Aorta (tissue), 5 donors: ENCODE data around the gene C1orf167. TPM values are rescaled to one million over a fixed set of nuclear protein-coding genes. Genes with fewer than 3 reads are reported as not detected.

Experiments used
- ATAC-seq: fragments of 200-7000 bp; cut with Tn5 transposase; one replicate; pipeline ENCODE4 v1.9.1; 2022; ENCODE audit warnings: moderate library complexity; ENCODE audit not compliant: low FRiP score
- DNase-seq, 2 donors: peaks; one replicate each; pipeline ENCODE4 v3.0.0-alpha.2; 2020
- H3K27ac ChIP-seq, 2 donors: one replicate each; pipeline ENCODE4 v1.5.1; 2013; ENCODE audit warnings: low read length in 2 of 2, mild to moderate bottlenecking in 2 of 2, moderate library complexity in 2 of 2, control low read depth in 1 of 2, inconsistent platforms in 1 of 2, low read depth in 1 of 2
- H3K27me3 ChIP-seq, 2 donors: one replicate each; pipeline ENCODE4 v1.6.1; 2013; ENCODE audit warnings: control low read depth in 1 of 2, low read length in 1 of 2, mild to moderate bottlenecking in 1 of 2, moderate library complexity in 1 of 2; ENCODE audit not compliant: insufficient read depth in 2 of 2, control insufficient read depth in 1 of 2
- H3K36me3 ChIP-seq, 2 donors: one replicate each; pipeline ENCODE4 v1.6.1; 2013; ENCODE audit warnings: control low read depth in 1 of 2, low read length in 1 of 2, mild to moderate bottlenecking in 1 of 2; ENCODE audit not compliant: insufficient read depth in 2 of 2, control insufficient read depth in 1 of 2
- H3K4me1 ChIP-seq, 2 donors: one replicate each; pipeline ENCODE4 v1.6.1; 2013; ENCODE audit warnings: low read length in 2 of 2, control low read depth in 1 of 2, mild to moderate bottlenecking in 1 of 2, moderate library complexity in 1 of 2; ENCODE audit not compliant: insufficient read depth in 2 of 2, control insufficient read depth in 1 of 2
- H3K4me3 ChIP-seq, 2 donors: one replicate each; pipeline ENCODE4 v1.5.1; 2013; ENCODE audit warnings: low read length in 2 of 2, control low read depth in 1 of 2, mild to moderate bottlenecking in 1 of 2
- H3K9me3 ChIP-seq: one replicate; pipeline ENCODE4 v1.6.1; 2013; ENCODE audit warnings: mild to moderate bottlenecking, low read length; ENCODE audit not compliant: control insufficient read depth
- WGBS, 2 donors: extraction: QIAGEN DNeasy Blood & Tissue Kit; methylation state at CpG; one replicate each; pipeline ENCODE4 v1.1.7; 2013; 5-methylcytosine and 5-hydroxymethylcytosine counted together
- intact Hi-C, 2 donors: fragments of 100-400 bp; cut with DNase I; formaldehyde crosslinking; loops; one replicate each; pipeline versions ENCODE4 v1.14.2 to v1.15.0; 2022
- polyA plus RNA-seq, 2 donors: library from polyadenylated mRNA; stranded (reverse); fragments of 200-250 nt; gene quantifications; one replicate each; pipeline ENCODE4 v1.2.3, GENCODE V29; 2013
- total RNA-seq, 2 donors: library from RNA; stranded (reverse); fragmentation: NEBNext Ultra II Directional; extraction: Animal tissue kit (Norgen Biotek cat#: 25700); gene quantifications; one replicate each; pipeline ENCODE4 v1.2.1, GENCODE V29; 2021
- donor health status: healthy with polysubstance abuse.
- donor health status: Bipolar disorder and iron deficiency.
- donor health status: DM: no; HTN: no; CAD: no.
- donor health status: DM: no; HTN: no; CAD: no.
- donor health status: DM: yes; HTN: yes; CAD: no.

Gene C1orf167
- total and polyA plus RNA-seq, 4 donors: 0.75 to 3.6 (median 1.8) TPM

GRCh38 chr1:11790101-11790879 lies 28.3 kb downstream of the C1orf167 start:
- ATAC-seq (no peak), DNase-seq (peak; percentile 46 to 65)
- H3K36me3 ChIP-seq: peaks cover 0 to 7% of the 10 kb centered on the region in 2 donors
- intact Hi-C loops: no loop called here
- no peaks in the 10 kb centered on the region for H3K9me3 ChIP-seq
- H3K27me3 ChIP-seq: no peaks in the 10 kb centered on the region
- no peaks in the 10 kb centered on the region for H3K4me1 ChIP-seq
- 63 to 66% methylated on average over 20 of the region's 20 CpGs for whole genome bisulfite sequencing, 2 donors
- H3K4me3 ChIP-seq: no peak overlapping the region
- peak overlapping the region; percentile 15 to 77 for H3K27ac ChIP-seq

- ATAC-seq (peak; percentile 94), DNase-seq (peak; percentile 95 to 96)
- Histone ChIP-seq H3K4me1 (no peaks in the 10 kb centered on the region), H3K9me3 (no peaks in the 10 kb centered on the region), H3K27me3 (no peaks in the 10 kb centered on the region), H3K4me3 (no peak overlapping the region), H3K27ac (peak overlapping the region in 1 of 2 donors; percentile 77), H3K36me3 (peaks cover 0 to 7% of the 10 kb centered on the region in 2 donors)
- 36 to 40% methylated on average over 18 to 19 of the region's 19 CpGs for WGBS, 2 donors
- intact Hi-C loops: no loop called here
These were observed 29.1 kb downstream of the C1orf167 start for GRCh38 chr1:11790880-11791715.

GRCh38 chr1:11792106-11792505 lies 30.1 kb downstream of the C1orf167 start:
- H3K9me3 ChIP-seq: no peaks in the 10 kb centered on the region
- ATAC-seq: no peak
- H3K36me3 ChIP-seq: peaks cover 0 to 7% of the 10 kb centered on the region in 2 donors
- WGBS, 2 donors: 90 to 91% methylated on average over 11 of the region's 11 CpGs
- H3K4me1 ChIP-seq: no peaks in the 10 kb centered on the region
- H3K27me3 ChIP-seq: no peaks in the 10 kb centered on the region
- H3K4me3 ChIP-seq: no peak overlapping the region
- peak overlapping the region in 1 of 2 donors; percentile 30 for H3K27ac ChIP-seq
- peak; percentile 45 to 47 for DNase-seq
- intact Hi-C loops: no loop called here

- no peak overlapping the region for H3K4me3 ChIP-seq
- no peak overlapping the region for H3K27ac ChIP-seq
- DNase-seq: peak in 1 of 2 donors; percentile 75
- no peaks in the 10 kb centered on the region for H3K9me3 ChIP-seq
- WGBS, 2 donors: 93 to 94% methylated on average over 15 of the region's 15 CpGs
- H3K27me3 ChIP-seq: no peaks in the 10 kb centered on the region
- no peak for ATAC-seq
- H3K36me3 ChIP-seq: peaks cover 0 to 7% of the 10 kb centered on the region in 2 donors
- intact Hi-C loops: no loop called here
- peaks cover 0 to 5% of the 10 kb centered on the region in 2 donors for H3K4me1 ChIP-seq
These were observed 31.8 kb downstream of the C1orf167 start for GRCh38 chr1:11793819-11794218.

- intact Hi-C loops: no loop called here
- DNase-seq: peak in 1 of 2 donors; percentile 59
- peaks cover 0 to 7% of the 10 kb centered on the region in 2 donors for H3K36me3 ChIP-seq
- no peaks in the 10 kb centered on the region for H3K27me3 ChIP-seq
- H3K27ac ChIP-seq: no peak overlapping the region
- peaks cover 0 to 5% of the 10 kb centered on the region in 2 donors for H3K4me1 ChIP-seq
- no peaks in the 10 kb centered on the region for H3K9me3 ChIP-seq
- no peak for ATAC-seq
- 85 to 89% methylated on average over 19 of the region's 19 CpGs for WGBS, 2 donors
- H3K4me3 ChIP-seq: no peak overlapping the region
These were observed 32.6 kb downstream of the C1orf167 start for GRCh38 chr1:11794446-11795237.

- peaks cover 0 to 5% of the 10 kb centered on the region in 2 donors for H3K4me1 ChIP-seq
- H3K27ac ChIP-seq: no peak overlapping the region
- peaks cover 0 to 7% of the 10 kb centered on the region in 2 donors for H3K36me3 ChIP-seq
- ATAC-seq: no peak
- DNase-seq: peak in 1 of 2 donors; percentile 33
- WGBS, 2 donors: 87 to 89% methylated on average over 14 of the region's 14 CpGs
- H3K9me3 ChIP-seq: no peaks in the 10 kb centered on the region
- no peak overlapping the region for H3K4me3 ChIP-seq
- H3K27me3 ChIP-seq: no peaks in the 10 kb centered on the region
- intact Hi-C loops: no loop called here
These were observed 33.4 kb downstream of the C1orf167 start for GRCh38 chr1:11795238-11795890.

DNA sequence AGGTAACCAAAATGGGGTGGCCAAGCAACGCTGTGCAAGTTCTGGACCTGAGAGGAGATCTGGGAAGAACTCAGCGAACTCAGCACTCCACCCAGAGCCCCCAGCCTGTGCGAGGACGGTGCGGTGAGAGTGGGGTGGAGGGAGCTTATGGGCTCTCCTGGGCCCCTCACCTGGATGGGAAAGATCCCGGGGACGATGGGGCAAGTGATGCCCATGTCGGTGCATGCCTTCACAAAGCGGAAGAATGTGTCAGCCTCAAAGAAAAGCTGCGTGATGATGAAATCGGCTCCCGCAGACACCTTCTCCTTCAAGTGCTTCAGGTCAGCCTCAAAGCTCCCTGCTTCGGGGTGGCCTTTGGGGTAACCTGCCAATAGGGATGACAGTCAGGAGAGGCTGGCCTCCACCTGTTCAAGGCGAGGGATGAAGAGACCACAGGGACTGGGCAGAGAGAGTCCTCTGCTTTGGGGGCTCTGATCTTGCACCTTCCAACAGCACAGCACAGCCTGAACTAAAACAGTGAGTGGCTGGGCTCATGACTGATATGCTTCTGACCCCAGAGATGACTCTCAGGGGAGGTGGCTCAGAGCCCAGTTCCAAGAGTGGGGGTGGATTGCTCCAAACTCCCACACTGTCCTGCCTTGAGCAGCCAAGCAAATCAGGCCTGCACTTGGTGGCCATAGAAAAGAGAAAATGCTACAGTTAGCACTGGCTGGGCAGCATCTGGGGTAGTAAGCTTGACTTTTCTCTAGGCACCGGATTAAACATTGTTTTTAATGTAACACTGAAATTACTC lies 34.2 kb downstream of the C1orf167 start:
- ATAC-seq (no peak), DNase-seq (peak in 1 of 2 donors; percentile 76)
- 92 to 93% methylated on average over 15 of the region's 15 CpGs for WGBS, 2 donors
- intact Hi-C loops: no loop called here
- Histone ChIP-seq H3K27me3 (no peaks in the 10 kb centered on the region), H3K4me1 (peaks cover 0 to 5% of the 10 kb centered on the region in 2 donors), H3K27ac (peak overlapping the region in 1 of 2 donors; percentile 24), H3K36me3 (peaks cover 0 to 7% of the 10 kb centered on the region in 2 donors), H3K9me3 (no peaks in the 10 kb centered on the region), H3K4me3 (no peak overlapping the region)
